Esophagus squamous epithelium (tissue), 4 donors: ENCODE measurements around the gene CRTAP.

Source experiments
- POLR2A ChIP-seq, 4 donors: fragments of 450-650 bp; IDR thresholded peaks; one replicate each; pipeline ENCODE4 v1.6.1; 2017; ENCODE audit warnings: antibody characterized with exemption in 4 of 4, mild to moderate bottlenecking in 4 of 4, moderate library complexity in 3 of 4
- TF ChIP-seq, protein P1 (sequence below), 6 experiments: fragments of 450-650 bp in 4 of 6; fragments of 200-600 bp in 2 of 6; sonication (generic) in 2 of 6; IDR thresholded peaks; one replicate each; pipeline ENCODE4 v1.5.1; 2016 to 2019; ENCODE audit warnings: antibody characterized with exemption in 6 of 6, mild to moderate bottlenecking in 4 of 6, moderate library complexity in 4 of 6

DNA sequence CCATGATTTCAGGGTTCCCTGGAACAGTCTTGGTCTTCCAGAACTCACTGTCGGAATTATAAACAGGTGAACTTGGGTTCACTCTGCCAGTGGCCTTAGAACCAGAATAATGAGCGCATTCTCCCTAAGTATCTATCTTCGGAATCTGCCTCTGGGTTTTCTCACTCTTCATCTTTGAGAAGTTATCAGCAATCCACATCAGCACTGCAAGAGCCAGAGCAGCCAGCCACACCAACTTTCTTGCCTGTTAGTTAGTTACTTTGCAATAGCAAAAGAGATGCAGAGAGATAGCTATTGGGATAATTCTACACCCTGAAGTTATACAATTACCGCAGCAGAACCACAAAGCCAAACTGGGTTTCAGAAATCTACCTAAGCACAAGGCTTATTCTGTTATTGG is 42.6 kb upstream of the CRTAP start:
- TF ChIP-seq, protein P1, sequence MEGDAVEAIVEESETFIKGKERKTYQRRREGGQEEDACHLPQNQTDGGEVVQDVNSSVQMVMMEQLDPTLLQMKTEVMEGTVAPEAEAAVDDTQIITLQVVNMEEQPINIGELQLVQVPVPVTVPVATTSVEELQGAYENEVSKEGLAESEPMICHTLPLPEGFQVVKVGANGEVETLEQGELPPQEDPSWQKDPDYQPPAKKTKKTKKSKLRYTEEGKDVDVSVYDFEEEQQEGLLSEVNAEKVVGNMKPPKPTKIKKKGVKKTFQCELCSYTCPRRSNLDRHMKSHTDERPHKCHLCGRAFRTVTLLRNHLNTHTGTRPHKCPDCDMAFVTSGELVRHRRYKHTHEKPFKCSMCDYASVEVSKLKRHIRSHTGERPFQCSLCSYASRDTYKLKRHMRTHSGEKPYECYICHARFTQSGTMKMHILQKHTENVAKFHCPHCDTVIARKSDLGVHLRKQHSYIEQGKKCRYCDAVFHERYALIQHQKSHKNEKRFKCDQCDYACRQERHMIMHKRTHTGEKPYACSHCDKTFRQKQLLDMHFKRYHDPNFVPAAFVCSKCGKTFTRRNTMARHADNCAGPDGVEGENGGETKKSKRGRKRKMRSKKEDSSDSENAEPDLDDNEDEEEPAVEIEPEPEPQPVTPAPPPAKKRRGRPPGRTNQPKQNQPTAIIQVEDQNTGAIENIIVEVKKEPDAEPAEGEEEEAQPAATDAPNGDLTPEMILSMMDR (IDR thresholded peaks at IDR 0.05), result no peak
- no peak for TF ChIP-seq POLR2A (IDR thresholded peaks at IDR 0.05)
